Measurements from ENCODE around the gene CFAP74.

GRCh38 chr1:2050793-2051682 is 47.5 kb upstream of the CFAP74 start:
- TF ChIP-seq CTCF (IDR thresholded peaks at IDR 0.05) (no peak), POLR2A (IDR thresholded peaks at IDR 0.05) (no peak)
